HG02678 (cell line): ENCODE results near the gene TRIM37.
A peak's percentile ranks its signal among the peaks of the same experiment; 100 is the strongest.
"Not testable (repeated sequence)": the region's sequence is repeated elsewhere in the genome, so short reads cannot be mapped to it uniquely, and the experiment has no call there.

ENCODE experiments used
- ATAC-seq: cut with Tn5 transposase; IDR thresholded peaks from one replicate; pipeline ENCODE4 v1.9.1; 2021; ENCODE audit warnings: mild to moderate bottlenecking, moderate library complexity; ENCODE audit not compliant: unreplicated experiment

Gene TRIM37

GRCh38 chr17:59106463-59107305, at the start of gene TRIM37:
TRIM37 (minus strand) TSS chr17:59106880; CDS start chr17:59106461, 419 bp downstream.
- peak; percentile 94 for ATAC-seq

- peak; percentile 86 for ATAC-seq
These were observed 48.9 kb upstream of the TRIM37 start, which contains the start of gene PRR11 for GRCh38 chr17:59155439-59156177. PRR11 (plus strand) TSS chr17:59155746; CDS start chr17:59169753, 14,007 bp downstream.

- ATAC-seq, result peak; percentile 80
These were observed 48.2 kb upstream of the TRIM37 start, which contains the start of gene SKA2 for GRCh38 chr17:59154721-59155438. SKA2 (minus strand) TSS chr17:59155186; CDS start chr17:59155163, 23 bp downstream.

GRCh38 chr17:59154292-59154720, 47.6 kb upstream of the TRIM37 start:
- no peak for ATAC-seq

- ATAC-seq, result no peak
These were observed 46.2 kb upstream of the TRIM37 start for GRCh38 chr17:59152925-59153324.

GRCh38 chr17:59151591-59151990, 44.9 kb upstream of the TRIM37 start:
- ATAC-seq, result no peak

- no peak for ATAC-seq
These were observed 44.3 kb upstream of the TRIM37 start for GRCh38 chr17:59151006-59151405.

GRCh38 chr17:59149841-59150511, 43.3 kb upstream of the TRIM37 start:
- no peak for ATAC-seq

- no peak for ATAC-seq
These were observed 42.4 kb upstream of the TRIM37 start for GRCh38 chr17:59149051-59149450.

GRCh38 chr17:59145571-59146096, 39.0 kb upstream of the TRIM37 start:
- ATAC-seq, result no peak

GRCh38 chr17:59141860-59142259, 35.2 kb upstream of the TRIM37 start:
- no peak for ATAC-seq

GRCh38 chr17:59139939-59140338, 33.3 kb upstream of the TRIM37 start:
- no peak for ATAC-seq

GRCh38 chr17:59138339-59138738, 31.7 kb upstream of the TRIM37 start:
- ATAC-seq, result not testable (repeated sequence)

GRCh38 chr17:59131131-59131530, 24.5 kb upstream of the TRIM37 start:
- ATAC-seq, result no peak

- ATAC-seq, result no peak
These were observed 23.1 kb upstream of the TRIM37 start for GRCh38 chr17:59129814-59130213.

- ATAC-seq, result no peak
These were observed 20.2 kb upstream of the TRIM37 start for GRCh38 chr17:59126809-59127417.

- no peak for ATAC-seq
These were observed 18.0 kb upstream of the TRIM37 start for GRCh38 chr17:59124665-59125064.

GRCh38 chr17:59121901-59122480, 15.3 kb upstream of the TRIM37 start:
- ATAC-seq, result no peak

GRCh38 chr17:59115474-59115873, 8.8 kb upstream of the TRIM37 start:
- no peak for ATAC-seq
